HL-60/S4 treated with phorbol 12-myristate 13-acetate at 8.2 ng/mL for 4 days and 3 days (cell line): Measurements from ENCODE around the gene C1QTNF8.

Source experiments
- in situ Hi-C: fragments of 300-500 bp; cut with MboI; formaldehyde crosslinking; loops from 2 replicates; pipeline ENCODE4 v1.15.0; 2022; ENCODE audit warnings: low sequenced_read_pairs

Gene C1QTNF8

DNA sequence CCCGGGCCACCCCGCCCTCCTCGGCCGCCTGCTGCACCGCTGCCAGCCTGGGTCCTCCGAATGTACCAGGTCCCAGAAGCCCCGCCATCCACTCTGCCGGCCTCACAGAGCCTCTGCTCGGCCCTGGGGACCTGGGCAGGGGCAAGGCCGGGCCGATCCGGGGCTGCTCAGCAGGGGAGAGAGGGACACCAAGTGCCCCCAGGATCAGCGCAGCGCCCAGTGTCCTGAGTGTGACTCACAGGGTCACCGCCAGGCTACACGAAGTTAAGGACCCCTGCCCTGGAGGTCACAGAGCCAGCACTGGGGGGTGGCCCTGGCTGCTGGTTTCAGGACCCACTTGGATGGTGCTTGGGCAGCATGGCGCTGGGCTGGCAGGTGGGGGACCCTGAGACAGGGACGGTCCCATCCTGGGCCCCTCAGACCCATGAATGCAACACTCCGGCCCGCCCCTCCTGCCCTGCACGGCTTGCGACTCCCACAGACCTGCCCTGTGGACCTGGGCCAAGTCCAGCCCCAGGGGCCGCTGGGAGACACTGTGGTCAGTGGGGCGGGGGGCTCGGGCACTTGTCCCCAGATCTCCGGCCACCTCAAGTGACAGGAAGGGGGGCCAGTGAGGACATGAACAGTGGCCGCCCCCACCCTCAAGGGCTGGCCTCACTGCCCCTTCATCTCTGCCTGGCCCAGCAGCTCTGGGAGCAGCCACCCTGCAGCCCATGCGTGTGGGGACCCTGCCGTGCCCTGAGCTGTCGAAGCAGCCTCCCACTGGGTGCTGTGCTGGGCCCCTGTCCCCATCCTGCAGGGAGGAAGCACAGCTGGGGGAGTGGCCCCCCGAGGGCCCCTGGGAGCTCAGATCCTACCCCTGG, 46.7 kb downstream of the C1QTNF8 start:
- in situ Hi-C loops = no loop called here

DNA sequence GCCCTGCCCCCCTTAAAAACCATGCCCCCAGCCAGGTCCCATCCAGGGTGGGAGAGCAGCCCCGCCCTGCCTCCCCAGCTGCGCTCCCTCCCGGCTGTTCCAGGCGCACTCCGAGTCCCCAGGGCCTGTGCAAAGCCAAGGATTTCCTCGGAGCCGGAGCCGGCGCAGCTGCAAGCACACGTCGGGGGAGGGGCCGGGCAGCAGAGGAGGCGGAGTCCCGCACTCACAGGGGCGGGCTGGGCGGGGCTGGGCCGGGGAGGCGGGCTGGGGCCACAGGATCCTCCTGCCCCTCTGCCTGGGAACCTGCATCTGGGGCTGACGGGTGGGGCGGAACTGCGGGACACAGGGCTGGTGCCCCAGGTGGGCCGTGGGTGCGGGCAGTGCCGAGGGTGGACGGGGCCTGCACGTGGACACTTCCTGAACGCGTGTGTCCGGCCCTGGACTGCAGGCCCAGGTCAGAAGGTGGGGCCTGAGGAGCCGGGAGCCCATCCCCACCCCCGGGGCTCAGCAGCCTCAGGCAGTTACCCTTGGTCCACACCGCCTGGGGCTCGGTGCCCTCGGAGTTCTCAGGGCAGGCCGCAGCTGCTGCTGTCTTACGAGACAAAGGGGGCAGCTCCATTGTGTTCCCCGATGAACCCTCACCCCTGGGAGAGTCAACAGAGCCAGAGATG, 47.5 kb downstream of the C1QTNF8 start:
- in situ Hi-C loops = no loop called here

DNA sequence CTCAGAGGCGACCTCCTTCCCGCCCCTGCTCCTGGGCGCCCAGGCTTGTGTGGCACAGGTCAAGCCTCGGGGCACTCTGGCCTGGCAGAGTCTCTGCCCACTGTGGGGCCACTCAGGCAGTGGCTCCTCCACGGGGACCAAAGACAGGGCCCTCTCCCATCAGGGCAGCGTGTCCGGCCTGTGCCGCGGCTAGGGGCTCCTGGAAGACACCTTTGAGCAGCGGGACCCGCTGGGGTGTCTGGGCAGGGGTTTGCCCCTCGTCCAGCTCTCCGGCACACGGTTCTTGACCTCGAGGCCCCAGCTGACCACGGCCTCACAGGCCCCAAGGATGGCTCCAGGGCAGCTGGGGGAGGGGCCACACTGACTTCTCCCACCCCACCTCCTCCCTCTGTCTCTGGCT, 48.2 kb downstream of the C1QTNF8 start:
- in situ Hi-C loops = no loop called here

DNA sequence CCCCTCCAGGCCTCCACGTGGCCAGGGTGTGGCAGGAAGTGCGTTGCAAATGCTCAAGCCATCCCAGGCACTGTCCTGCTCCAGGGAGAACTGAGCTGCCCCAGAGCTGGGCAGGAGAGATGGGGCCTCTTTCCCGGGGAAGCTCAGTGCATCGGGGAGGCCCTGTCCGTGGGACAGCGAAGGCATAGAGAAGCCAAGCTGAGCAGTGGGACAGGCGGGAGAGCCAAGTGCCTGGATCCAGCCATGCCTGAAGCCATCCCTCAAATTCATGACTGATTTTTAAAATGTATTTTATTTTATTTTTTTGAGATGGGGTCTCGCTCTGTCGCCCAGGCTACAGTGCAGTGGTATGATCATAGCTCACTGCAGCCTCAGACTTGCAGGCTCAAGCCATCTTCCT, 48.9 kb downstream of the C1QTNF8 start:
- in situ Hi-C loops = no loop called here

GRCh38 chr16:1045993-1046911, 49.8 kb downstream of the C1QTNF8 start:
- in situ Hi-C loops = no loop called here

- in situ Hi-C loops = no loop called here
These were observed 50.6 kb downstream of the C1QTNF8 start for GRCh38 chr16:1045310-1045992.

DNA sequence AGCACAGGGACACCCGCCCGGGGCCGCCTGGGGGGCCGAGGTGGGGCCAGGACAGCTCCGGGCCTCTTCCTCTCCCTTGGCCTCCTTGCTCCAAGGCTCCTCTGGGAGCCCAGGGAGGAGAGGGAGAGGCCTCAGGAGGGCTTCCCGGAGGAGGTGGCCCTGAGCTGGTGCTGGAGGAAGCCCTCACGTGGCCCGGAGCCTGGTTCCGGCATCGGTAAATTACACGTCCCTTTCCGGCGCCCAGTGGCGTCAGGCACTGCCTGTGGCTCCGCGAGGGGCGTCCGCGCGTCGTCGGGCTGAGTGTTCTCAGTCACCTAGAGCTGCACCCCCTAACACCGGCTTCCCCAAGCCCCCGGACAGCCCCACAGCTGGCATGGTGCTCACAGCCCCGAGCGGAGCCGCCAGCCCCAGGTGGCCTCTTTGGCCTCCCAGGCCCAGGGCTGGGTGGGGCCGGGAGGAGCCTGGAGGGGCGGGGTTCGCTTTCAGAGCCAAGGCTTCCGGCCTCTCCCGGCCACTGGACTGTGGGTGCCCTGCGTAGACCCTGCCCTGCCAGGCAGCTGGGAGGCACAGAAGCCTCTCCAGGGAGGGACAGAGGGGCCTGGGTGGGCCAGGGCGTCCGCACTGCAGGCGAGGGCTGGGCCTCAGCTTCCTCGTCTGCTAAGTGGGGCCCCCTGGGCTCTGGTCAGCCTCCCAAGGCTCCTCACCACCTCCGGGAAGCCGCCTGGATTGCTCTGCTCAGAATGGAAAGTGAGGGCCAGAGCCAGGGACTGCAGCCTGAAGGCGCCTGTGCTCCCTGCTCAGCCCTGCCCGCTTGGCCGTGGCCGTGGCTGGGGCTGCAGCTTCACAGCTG, 51.4 kb downstream of the C1QTNF8 start:
- in situ Hi-C loops = no loop called here

GRCh38 chr16:1043881-1044451, 52.1 kb downstream of the C1QTNF8 start:
- in situ Hi-C loops = no loop called here

DNA sequence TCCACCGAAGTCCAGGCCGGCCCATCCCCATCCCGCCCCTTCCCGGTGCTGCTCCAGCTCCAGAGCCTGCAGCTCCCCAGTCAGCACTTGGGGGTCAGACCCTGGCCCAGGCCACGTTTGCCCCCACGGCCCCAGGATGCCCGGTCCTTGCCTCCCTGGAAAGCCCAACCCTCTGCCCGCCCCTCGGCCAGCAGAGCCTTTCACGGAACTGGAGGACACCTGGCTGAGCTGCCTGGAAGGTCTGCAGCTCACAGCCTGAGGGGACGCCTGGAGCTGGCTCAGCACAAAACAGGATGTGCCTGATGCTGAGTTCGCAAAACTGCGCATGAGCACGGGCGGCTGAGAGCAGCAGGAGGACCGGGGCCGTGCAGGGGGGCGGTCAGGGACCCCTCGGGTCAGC, 53.2 kb downstream of the C1QTNF8 start:
- in situ Hi-C loops = no loop called here

DNA sequence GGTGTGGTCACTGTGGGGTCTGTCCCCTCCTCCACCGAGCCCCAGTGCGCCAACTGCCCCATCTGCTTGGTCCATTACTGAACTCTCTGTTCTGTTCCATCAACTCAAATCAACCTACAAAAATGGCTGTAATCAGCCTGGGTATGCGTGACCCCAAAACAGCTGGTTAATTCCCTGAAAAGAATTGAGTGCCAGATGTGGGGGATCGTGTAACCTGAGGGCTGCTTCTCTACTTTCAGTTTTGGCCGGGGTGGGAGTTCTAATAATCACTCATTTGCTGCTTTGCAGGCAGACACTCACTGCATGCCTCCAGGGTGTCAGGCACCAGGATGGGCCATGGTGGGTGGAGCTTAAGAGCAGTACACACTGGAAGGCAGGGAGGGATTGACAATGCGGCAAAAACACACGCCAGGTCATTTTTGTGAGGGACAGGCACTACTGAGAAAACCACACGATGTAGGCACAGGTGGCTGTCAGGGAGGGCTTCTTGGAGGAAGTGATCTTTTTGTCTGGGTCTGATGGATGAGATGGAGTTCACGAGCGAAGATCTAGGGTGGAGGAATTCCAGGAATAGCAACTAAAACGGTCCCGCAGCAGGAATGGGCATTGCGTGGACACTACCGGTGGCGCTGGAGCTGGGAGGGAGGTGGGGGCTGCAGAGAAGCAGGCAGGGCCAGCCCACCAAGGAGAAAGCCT, 53.8 kb downstream of the C1QTNF8 start:
- in situ Hi-C loops = no loop called here

DNA sequence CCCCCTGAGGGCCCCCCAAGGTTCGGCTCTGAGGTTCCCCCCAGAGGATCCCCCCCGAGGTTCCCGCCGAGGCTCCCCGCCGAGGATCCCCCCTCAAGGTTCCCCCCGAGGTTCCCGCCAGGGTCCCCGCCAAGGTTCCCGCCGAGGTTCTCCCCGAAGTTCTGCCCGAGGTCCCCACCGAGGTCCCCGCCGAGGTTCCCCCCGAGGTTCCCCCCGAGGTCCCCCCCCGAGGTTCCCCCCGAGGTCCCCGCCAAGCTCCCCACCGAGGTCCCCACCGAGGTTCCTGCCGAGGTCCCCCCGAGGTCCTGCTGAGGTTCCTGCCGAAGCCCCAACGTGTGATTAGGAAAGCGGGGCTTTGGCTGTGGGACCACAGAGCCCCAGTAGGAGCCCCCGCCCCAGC, 55.7 kb downstream of the C1QTNF8 start:
- in situ Hi-C loops = no loop called here

DNA sequence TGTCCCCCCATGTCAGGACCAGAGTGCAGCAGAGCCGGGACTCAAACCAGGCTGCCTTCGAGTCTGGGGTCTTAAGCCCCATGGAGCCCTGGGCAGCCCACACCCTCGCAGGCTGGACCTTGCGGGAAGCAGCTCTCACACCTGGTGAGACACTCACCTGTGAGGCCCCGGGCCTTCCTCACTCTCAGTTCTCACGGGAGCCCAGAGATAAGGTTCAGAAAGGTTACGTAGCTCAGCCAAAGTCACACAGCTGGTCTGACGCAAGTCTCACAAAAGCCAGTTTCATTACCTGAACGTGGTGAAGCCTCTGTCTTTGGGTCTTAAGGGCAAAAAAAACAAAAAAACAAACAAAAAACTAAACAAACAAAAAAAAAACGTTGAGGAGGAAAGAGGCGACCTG, 56.3 kb downstream of the C1QTNF8 start:
- in situ Hi-C loops = no loop called here

DNA sequence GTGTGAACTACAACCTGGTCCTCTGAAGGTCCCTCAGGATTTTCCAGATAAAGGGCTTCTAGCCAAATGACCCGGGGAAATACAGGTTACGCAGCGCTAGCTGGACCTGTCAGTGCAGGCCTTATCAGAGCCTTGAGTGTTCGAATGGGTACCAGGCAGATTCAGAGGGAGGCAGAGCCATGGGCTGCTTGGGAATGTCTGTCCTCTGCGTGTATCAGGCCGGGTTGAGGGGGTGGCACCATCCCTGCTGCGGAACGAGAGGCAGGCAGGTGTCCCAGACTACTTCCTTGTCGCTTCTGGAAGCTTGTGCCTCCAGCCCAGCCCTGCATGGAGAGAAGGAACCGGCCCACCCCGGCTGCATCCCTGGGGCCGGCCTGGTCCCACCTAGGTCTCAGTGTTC, 57.1 kb downstream of the C1QTNF8 start:
- in situ Hi-C loops = no loop called here
